NCI-H69 (cell line): ENCODE data around the gene COL6A3.
A peak's percentile ranks its signal among the peaks of the same experiment; 100 is the strongest.
"Not testable (repeated sequence)": the region's sequence is repeated elsewhere in the genome, so short reads cannot be mapped to it uniquely, and the experiment has no call there.

Experiments
- DNase-seq: peaks from one replicate; lab custom pipeline; 2025; lab: John Stamatoyannopoulos, UW

COL6A3 gene

GRCh38 chr2:237315829-237316225 is 98.1 kb downstream of the COL6A3 start:
- no peak for DNase-seq

DNA sequence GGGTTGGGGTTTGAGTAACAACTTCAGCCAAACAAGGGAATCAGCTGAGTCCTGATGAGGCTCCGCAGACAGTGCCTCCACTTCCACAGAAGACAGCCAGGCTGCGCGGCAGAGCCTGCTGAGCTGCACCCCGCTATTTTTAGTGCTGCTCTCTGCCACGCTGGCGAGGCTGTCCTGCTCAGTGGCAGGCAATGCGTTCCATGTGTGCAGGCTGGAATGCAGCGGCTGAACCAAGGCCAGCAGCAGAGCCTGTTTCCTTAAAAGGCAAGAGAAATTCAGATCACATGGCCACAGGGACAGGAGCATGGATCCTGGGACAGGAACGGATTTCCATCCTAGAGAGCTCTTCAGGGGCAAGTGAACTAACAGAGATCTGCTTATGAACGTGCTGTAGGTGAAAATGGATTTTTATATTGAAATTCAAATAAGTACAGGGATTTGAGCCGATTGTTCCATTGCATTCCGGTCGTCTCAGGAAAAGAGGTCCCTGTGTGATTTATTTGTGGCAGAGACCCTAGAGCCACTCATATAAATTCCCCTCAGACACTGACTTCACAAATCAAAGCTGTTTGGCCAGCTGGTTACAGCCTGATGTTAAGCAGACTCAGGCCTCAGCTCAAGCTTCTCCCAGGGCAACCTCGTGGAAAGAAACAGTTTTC is 98.7 kb downstream of the COL6A3 start:
- DNase-seq = no peak

DNA sequence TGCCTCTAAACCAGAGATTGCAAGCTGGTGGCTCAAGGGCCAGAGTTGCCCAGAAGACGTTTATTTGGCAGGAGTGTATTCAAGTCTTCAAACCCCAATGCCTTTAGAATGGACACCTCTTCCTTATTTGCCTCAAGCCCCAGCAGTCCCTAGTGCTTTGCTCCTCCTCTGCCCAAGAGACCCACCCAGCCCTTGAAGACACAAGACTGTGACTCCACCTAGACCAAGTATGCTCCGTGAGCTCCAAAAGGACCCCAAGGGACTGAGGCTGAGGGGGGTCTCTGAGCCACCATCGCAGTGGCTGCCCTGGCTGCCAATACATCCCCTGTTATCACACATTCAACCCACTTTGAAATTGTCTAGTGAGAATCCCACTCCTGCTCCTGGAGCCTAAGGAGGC is 99.3 kb downstream of the COL6A3 start:
- DNase-seq = no peak

DNA sequence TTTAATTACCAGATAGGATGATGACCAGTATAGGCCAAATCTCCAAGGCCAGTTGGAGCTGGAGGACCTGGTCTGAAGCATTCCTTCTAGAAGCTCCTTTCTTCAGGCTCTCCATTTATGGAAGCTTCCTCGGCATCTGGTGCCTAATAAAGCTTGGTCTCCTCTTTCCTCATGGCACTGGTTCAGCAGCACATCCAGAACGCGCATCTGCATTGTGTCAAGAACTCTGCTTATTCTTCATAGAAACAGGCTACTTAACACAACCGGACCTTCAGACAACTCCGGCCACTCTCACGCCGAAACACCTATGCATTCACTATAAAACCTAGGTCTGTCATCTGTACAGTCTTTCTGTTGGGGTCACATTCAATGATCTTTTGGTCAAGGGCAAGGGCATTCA is 99.8 kb downstream of the COL6A3 start:
- no peak for DNase-seq

- no peak for DNase-seq
Measured at GRCh38 chr2:237312021-237312755, 101.8 kb downstream of the COL6A3 start.

DNA sequence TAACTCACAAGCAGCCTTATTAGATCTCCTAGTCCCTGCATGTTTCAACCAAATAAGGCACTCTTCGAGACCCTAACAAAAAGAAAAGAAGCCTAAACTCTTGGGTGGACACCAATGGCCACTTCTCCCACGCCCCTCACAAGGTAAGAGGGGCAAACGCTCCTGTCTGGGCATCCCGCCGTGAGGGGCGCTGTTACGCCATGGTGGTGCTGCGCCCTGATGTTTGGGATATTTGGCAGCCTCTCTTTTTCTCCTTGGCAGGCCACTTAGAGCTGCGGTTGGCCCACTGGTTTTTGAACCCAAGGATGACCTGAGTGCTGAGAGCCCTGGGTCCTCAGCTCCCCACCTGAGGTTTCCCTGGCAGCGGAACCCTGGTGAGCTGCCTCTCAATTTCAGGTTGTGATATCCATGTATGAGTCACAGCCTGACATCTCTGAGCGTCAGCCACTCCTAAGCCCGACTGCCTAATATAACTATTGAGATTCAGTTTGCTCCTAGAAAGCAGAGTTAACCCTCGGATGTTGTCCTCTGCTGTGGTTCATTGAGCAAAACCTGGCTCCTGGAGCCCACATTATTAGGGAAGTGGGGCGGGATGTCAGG is 103.3 kb downstream of the COL6A3 start:
- peak; percentile 4 for DNase-seq

DNA sequence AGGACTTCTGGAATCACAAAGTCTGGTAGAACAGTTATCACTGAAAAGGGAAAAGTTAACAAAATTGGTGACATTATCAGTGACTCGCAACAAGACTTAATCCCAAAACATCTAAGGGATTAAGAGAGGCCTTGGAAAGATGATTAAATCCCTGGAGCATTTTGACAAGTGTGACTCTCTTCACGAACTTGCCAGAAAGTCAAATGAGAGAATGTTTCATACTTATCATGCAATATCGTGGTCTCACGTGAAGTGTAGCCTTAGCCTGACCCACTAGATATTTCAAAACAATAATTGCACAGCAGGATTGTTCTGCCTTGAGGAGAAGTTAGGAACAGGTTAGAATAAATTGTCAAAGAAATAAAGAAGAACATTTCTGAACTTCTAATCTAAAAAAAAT is 104.5 kb downstream of the COL6A3 start:
- DNase-seq = no peak

GRCh38 chr2:237309011-237309410 is 105.0 kb downstream of the COL6A3 start:
- no peak for DNase-seq

DNA sequence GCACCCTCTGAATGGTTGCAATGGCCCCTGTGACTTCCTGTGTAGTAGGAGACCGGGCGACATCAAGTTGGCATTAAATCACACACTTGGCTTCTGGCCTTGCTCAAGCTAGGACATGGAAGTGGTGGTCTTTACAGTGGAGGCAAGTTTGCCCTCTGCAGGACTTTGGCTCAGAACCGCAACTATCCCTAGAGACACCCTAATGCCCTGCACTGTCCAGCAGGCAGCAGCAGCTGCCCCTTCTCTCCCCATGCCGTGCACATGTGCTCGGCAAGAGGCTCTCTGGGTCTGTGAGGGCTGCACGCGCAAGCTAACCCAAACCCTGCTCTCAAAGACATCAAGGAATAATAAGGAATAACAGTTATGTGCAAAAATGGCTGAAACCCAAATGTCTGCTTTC is 106.5 kb downstream of the COL6A3 start:
- no peak for DNase-seq

- no peak for DNase-seq
Measured at GRCh38 chr2:237306787-237307170, 107.2 kb downstream of the COL6A3 start.

- DNase-seq = no peak
Measured at GRCh38 chr2:237306083-237306786, 107.7 kb downstream of the COL6A3 start.

- no peak for DNase-seq
Measured at GRCh38 chr2:237305579-237305978, 108.4 kb downstream of the COL6A3 start.

DNA sequence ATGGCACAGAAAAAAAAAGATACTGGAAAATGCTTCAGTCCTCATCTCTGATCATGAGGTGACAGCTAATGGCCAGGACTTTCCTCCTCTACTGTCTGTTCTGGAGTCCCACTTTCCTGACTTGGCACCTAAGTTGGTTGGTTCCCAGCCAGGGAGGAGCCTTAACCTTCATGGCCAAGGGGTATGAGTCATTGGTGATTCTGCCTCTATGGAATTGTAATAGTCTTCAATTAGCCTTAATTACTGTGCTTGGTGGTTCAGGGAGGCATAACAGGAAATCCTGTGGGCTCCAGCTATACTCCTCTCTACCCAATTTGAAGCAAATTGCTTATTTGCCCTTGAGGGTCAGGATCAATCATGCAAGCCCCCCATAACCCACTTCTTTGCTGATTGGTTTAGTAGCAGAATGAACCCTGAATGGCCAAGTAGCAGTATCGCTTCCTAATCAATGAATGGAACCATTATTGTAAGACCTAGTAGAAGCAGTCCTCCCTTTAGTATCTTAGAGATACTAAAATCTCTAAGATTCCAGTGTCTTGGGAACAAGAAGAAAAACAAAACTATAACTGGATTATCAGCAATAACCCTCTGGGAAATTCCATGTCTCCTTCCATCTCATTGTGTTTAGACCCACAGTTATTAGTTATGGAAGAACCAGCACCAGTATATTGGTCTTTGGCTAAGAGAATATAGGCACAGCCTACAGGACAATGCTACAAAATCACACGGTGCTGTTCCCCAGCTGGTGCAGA is 109.0 kb downstream of the COL6A3 start:
- peak; percentile 72 for DNase-seq

- not testable (repeated sequence) for DNase-seq
Measured at GRCh38 chr2:237303244-237303643, 110.7 kb downstream of the COL6A3 start.

DNA sequence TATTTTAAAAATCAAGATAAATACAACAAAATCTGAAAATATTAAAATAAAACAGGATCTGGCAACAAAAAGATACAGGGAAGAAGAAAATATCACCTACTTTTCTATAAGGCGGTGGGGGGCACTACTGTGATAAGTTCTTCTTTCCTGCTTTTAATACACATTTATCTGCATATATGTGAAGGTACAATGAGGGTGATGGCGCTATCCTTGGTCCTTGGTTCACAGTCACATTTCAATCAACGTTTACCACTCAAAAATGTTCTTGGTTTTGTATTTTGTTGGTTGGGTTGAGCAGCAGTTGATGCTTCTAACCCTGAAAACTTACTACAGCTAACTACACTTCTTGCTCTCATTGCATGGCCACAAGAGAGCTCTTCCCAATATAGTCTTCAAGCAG is 112.4 kb downstream of the COL6A3 start:
- no peak for DNase-seq

- no peak for DNase-seq
Measured at GRCh38 chr2:237300739-237301138, 113.2 kb downstream of the COL6A3 start.

- peak; percentile 82 for DNase-seq
Measured at GRCh38 chr2:237299906-237300305, 114.1 kb downstream of the COL6A3 start.

DNA sequence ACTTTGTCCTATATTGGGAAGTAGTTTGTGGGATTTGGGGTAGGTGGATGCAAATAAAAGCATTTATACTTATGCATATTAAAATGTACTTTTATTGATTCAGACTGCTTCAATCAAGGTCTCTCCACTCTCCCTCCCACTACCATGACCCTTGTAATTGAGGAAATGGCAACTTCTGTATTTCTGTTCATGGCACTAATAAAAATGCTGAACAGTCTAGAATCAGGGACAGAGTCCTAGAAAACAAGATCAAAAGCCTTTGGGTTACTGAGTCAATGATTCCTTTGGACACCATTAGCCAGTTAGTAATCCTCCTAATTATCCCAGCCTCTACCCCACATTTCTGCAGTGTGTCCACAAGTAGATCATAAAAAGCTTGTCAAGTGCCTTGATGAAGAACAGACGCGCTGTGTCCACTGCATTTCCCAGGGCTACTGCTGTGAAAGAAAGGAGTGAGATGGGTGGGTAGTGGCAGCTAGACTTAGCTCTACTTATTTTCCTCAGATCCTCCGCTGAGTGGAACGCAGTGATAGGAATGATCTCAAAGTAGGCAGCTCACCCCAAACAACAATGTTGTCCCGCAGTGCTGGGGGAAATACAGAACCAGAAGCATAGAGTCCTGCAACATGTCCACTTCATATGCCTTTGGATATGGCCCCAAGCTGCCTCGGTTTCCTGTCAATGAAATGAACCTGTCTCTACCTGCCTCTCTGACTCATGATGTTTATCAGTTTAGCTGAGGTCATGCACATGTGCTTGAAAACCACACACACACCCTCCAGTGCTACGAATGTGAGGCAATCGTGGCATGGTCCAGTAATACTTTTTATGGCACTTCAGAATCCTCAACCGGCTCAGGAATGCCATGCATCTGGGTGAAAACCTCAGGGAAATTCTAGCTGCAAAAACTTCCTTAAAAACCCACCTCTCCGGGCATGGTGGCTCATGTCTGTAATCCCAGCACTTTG is 115.5 kb downstream of the COL6A3 start:
- peak; percentile 12 for DNase-seq

GRCh38 chr2:237297421-237298150 is 116.4 kb downstream of the COL6A3 start:
- peak; percentile 58 for DNase-seq

GRCh38 chr2:237296756-237297155 is 117.2 kb downstream of the COL6A3 start:
- DNase-seq = no peak
